Fibroblast of skin of right biceps (primary cell): Measurements from ENCODE around the gene ATP13A1.
A peak's percentile ranks its signal among the peaks of the same experiment; 100 is the strongest.
"Not testable (repeated sequence)": the region's sequence is repeated elsewhere in the genome, so short reads cannot be mapped to it uniquely, and the experiment has no call there.

Experiments
- DNase-seq: peaks from one replicate; pipeline ENCODE4 v3.0.0-alpha.2; 2013

The ATP13A1 gene

DNA sequence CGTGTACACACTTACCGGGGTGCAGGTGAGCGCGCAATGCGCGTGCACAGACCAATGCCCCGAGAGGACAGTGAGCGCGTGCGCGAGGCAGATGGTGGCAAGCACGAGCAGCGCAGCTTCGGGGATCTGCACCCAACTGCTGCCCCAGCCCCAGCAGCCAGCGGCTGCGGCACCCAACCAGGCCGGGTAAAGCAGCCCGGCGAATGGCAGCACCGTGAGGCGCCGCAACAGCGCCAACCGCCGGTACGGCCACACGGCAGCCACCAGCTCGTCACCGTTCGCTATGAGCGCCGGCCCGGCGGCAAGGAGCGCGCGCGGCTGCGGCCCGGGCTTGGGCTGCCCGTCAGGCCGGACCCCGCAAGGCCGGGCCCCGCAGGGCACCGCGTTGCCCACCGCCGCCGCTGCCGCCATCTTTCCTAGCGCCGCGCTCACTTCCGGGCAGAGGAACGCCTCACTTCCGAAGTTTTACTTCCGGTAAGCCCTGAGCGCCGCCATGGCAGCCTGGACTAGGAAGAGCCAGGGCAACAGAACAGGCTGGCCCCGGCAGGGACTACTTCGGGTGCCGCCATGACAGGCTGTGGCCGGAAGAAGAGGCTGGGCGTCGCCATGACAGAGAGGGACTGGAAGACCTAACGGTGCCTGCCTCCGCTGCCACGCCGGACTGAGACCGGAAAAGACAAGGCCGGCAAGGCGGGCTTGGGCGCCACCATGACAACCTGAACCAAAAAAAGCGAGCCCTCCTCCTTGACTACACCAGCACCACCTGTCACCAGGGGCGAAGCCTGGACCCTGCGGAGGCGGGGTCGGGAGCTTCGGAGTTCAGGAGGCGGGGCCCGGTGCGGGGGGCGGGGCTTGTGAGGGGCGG, at the start of gene ATP13A1:
TSS of gene ATP13A1 (minus strand) at position 421 of the 865 bp plus-strand sequence. CDS start at position 411, 10 bp downstream.
- DNase-seq, result peak; percentile 97

DNA sequence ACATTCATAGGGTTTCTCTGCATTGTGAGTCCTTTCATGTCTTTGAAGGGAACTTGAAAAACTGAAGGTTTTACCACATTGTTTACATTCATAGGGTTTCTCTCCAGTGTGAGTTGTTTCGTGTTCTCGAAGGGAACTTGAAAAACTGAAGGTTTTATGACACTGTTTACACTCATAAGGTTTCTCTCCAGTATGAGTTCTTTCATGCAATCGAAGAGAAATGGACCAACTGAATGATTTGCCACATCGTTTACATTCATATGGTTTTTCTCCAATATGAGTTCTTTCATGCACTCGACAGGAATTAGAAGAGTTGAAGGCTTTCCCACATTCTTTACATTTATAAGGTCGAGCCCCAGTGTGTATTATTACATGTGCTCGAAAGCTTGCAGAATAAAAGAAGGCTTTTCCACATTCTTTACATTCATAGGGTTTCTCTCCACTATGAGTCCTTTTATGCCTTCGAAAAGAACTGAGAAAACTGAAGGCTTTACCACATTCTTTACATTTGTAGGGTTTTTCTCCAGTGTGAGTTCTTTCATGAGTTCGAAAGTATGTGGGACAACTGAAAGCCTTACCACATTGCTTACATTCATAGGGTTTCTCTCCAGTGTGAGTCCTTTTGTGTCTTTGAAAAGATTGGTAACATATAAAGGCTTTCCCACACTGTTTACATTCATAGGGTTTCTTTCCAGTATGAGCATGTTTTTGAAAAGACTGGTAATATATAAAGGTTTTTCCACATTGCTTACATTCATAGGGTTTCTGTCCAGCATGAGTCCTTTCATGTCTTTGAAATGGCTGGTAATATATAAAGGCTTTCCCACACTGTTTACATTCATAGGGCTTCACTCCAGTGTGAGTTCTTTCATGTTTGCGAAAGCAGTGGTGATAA, 48.7 kb upstream of the ATP13A1 start:
- no peak for DNase-seq

DNA sequence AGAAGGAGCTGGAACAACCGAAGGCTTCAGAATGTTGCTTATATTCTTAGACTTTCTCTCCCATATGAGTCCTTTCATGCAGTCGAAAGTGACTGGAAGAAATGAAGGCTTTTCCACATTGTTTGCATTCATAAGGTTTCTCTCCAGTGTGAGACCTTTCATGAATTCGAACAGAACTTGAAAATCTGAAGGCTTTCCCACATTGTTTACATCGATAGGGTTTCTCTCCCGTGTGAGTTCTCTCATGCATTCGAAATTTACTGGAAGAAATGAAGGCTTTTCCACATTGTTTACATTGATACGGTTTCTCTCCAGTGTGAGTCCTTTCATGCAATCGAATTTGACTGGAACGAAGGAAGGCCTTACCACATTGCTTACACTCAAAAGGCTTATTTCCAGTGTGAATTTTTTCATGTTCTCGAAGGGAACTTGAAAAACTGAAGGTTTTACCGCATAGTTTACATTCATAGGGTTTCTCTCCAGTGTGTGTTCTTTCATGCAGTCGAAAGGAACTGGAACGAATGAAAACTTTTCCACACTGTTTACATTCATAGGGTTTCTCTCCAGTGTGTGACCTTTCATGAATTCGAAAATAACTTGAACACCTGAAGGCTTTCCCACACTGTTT, 47.9 kb upstream of the ATP13A1 start:
- no peak for DNase-seq

DNA sequence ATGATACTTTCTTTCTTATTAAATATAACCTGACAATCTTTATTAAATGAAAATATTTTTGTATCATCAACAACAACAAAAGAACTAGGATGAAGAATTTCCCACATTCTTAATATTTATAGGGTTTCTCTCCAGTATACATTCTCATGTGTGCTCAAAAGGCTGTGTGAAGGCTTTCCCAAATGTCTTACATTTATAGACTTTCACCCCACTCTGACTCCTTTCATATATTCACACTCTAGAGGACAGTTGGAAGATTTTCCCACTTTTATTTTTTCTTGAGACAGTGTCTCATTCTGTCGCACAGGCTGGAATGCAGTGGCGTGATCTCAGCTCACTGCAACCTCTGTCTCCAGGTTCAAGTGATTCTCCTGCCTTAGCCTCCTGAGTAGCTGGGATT, 47.0 kb upstream of the ATP13A1 start:
- DNase-seq, result no peak

DNA sequence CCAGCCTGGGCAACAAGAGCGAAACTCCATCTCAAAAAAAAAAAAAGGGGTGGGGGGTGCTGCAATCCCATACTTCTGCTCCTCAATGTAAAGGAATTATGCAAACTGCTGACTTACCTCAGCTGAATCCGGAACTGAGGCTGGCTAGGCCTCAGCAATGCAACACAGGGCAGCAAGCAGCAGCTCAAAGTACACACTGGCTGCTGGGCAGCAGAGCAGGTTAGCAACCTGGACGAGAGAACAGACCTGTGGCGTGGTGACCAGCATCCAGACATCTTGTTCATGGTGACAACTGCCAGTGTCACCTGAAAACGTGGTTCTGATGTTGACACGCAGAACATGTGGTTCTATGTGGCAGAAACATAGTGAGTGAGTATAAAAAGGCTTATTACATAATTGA, 41.4 kb upstream of the ATP13A1 start:
- no peak for DNase-seq

DNA sequence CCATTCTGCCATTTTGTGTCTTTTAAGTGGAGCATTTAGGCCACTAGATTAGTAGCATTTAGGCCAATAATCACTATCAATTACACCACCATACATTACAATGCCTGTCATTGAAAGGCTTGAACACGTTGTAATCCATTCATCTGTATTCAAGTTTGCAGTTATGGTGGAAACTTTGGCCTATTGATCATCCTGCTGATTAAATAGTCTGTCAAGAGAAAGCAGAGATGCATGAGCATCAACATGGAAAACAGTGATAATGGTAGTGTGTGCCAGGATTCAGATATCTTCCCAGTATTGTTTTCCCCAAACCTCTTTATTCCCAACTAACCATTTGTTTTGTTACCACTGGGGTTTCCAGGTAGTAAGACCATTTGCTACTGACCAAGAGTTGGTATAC, 37.0 kb upstream of the ATP13A1 start:
- not testable (repeated sequence) for DNase-seq

DNA sequence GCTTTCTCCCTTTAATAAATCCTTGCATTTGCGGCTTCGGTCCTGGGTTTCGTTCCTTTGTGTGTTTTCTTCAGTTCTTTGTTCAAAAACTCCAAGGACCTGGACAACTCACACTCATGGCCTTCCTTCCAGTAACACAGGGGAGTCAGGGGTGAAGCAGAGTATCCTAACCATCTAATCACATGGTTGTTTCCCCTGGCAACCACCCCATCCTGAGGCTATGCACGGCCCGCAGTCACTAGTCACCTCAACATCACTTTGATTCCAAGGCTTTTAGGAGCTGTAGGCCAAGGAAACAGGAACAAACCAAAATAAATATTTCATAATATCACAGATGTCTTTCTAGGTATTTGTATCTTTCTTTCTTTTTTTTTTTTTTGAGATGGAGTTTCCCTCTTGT, 34.1 kb upstream of the ATP13A1 start:
- DNase-seq, result no peak

DNA sequence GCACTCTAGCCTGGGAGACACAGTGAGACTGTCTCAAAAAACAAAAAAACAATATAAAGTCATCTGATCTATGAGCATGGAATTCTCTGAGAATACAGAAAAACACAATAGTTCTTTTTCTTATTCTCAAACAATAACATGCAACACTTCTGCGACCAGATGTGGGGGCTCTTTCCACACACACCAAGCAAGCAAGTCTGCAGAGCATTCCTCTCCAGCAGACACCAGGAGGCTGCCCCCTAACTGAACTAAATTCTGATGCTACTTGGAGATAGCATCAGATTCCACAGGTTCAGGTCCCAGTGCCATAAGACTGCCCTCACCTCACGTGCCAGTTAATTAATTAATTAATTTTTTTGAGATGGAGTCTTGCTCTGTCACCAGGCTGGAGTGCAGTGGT, 32.9 kb upstream of the ATP13A1 start:
- DNase-seq, result no peak

DNA sequence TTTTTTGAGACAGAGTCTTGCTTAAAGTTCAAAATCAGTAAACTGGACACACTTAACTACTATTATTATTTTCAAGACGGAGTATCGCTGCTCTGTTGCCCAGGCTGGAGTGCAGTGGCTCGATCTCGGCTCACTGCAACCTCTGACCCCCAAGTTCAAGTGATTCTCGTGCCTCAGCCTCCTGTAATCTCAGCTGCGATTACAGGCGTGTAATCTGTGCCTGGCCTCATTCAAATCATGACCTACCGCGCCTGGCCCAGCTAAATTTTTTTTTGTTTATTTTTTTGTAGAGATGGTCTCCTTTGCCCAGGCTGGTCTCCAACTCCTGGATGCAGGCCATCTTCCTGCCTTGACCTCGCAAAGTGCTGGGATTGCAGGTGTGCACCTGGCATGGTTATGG, 28.2 kb upstream of the ATP13A1 start:
- no peak for DNase-seq

DNA sequence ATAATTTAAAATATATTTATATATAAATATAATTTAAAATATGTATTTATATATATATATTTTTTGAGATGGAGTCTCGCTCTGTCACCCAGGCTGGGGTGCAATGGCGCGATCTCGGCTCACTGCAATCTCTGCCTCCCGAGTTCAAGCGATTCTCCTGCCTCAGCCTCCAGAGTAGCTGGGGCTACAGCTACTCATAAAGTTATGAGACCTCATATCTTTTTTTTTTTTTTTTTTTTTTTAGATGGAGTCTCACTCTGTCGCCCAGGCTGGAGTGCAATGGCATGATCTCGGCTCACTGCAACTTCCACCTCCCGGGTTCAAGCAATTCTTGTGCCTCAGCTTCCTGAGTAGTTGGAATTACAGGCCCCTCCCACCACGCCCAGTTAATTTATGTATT, 25.5 kb upstream of the ATP13A1 start:
- DNase-seq, result not testable (repeated sequence)

DNA sequence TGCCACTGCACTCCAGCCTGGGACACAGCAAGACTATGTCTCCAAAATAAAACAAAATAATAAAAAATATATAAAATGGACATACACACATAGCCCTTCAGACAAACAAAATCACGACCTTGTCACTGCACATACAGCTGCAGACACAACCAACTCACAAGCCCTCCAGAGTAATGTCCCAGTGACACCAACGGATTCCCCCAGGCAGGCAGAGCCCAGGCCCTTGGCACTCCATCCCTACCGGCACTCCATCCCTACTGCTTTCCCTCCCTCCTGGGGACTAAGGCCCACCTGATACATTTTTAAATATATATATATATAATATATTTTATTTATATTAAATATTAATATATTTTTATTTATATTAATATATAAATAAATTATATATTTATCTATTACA, 23.6 kb upstream of the ATP13A1 start:
- DNase-seq, result no peak

DNA sequence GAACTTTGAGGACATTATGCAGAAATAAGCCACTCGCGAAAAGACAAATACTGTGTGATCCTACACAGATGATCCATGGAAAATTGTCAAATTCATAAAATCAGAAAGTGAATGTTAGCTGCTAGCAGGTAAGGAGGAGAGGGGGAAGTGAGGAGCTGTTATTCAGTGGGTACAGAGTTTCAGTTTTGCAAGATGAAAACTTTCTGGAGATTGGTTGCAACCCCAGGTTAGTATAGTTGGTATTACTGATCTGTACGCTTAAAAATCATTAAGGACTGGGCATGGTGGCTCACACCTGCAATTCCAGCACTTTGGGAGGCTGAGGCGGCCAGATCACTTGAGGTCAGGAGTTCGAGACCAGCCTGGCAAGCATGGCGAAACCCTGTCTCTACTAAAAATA, 23.1 kb upstream of the ATP13A1 start:
- DNase-seq, result no peak

DNA sequence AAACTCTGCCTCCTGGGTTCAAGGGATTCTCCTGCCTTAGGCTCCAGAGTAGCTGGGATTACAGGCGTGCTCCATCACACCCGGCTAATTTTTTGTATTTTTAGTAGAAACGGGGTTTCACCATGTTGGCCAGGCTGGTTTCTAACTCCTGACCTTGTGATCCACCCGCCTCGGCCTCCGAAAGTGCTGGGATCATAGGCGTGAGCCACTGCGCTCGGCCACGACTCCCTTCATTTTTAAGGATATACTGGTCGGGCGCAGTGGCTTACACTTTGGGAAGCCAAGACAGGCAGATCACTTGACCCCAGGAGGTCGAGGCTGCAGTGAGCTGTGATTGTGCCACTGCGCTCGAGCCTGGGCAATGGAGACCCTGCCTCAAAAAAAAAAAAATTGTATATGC, 22.6 kb upstream of the ATP13A1 start:
- DNase-seq, result not testable (repeated sequence)

DNA sequence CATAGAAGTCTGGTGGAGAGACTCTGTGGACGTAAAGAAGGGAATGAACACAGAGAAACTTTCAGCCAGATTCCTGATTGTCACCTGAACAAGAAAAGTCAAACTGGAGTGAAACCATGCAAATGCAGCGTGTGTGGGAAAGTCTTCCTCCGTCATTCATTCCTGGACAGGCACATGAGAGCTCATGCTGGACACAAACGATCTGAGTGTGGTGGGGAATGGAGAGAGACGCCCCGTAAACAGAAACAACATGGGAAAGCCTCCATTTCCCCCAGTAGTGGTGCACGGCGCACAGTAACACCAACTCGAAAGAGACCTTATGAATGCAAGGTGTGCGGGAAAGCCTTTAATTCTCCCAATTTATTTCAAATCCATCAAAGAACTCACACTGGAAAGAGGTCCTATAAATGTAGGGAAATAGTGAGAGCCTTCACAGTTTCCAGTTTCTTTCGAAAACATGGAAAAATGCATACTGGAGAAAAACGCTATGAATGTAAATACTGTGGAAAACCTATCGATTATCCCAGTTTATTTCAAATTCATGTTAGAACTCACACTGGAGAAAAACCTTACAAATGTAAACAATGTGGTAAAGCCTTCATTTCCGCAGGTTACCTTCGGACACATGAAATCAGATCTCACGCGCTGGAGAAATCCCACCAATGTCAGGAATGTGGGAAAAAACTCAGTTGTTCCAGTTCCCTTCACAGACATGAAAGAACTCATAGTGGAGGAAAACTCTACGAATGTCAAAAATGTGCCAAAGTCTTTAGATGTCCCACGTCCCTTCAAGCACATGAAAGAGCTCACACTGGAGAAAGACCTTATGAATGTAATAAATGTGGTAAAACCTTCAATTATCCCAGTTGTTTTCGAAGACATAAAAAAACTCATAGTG, 15.9 kb upstream of the ATP13A1 start:
- no peak for DNase-seq

DNA sequence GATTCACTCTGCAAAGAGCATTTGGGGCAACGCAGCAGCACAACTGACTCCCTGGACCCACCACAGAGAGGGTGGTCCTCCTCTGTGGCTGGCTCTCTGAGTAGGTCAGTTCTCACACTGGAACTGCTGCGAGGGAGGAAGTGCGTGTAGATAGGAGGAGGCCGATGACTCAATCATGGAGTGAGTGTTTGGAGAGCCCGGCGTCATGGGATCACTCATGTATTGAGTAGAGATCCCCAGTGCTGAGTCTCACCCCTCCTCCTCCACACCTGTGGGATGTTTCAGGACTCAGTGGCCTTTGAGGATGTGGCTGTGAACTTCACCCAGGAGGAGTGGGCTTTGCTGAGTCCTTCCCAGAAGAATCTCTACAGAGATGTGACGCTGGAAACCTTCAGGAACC, 14.1 kb upstream of the ATP13A1 start:
- DNase-seq, result no peak

DNA sequence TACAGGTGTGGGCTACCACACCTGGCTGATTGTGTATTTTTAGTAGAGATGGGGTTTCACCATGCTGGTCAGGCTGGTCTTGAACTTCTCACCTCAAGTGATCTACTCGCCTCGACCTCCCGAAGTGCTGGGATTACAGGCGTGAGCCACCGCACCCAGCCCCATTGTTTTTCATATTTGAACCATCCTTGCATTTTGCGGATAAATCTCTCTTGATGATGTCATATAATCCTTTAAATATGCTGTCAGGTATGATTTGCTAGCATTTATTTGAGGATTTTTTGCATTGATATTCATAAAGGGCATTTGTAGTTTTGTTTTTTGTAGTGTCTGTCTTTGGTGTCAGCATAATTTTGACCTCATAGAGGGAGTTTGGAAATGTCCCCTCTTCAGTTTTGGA, 10.8 kb upstream of the ATP13A1 start:
- no peak for DNase-seq

DNA sequence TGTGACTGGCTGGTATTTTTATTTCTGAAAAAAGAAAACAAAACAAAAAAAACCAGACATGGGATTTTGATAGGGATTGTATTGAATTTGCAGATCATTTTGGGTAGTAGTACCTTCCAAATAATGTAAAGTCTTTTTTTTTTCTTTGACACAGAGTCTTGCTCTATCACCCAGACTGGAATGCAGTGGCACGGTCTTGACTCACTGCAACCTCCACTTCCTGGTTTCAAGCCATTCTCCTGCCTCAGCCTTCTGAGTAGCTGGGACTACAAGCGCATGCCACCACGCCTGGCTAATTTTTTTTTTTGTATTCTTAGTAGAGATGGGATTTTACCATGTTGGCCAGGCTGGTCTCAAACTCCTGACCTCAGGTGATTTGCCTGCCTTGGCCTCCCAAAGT, 9.3 kb upstream of the ATP13A1 start:
- no peak for DNase-seq

DNA sequence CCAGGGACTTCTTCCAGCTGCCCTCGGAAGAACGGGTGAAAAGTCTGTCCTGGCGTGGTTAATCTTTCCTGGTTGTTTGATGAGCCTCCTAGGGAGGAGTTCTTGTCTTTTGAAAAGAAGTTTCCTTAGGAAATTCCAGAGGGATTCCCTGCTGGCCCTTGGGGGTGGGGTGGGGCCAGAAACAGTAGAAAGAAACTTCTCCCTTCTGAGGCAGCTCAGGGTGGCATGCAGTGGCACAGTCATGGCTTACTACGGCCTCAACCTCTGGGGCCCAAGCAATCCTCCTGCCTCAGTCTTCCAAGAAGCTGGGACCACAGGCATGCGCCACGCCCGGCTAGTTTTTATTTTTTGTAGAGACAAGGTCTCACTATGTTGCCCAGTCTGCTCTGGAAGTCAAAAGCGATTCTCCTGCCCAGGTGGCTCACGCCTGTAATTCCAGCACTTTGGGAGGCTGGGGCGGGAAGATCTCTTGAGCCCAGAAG, 6.6 kb upstream of the ATP13A1 start:
- no peak for DNase-seq

DNA sequence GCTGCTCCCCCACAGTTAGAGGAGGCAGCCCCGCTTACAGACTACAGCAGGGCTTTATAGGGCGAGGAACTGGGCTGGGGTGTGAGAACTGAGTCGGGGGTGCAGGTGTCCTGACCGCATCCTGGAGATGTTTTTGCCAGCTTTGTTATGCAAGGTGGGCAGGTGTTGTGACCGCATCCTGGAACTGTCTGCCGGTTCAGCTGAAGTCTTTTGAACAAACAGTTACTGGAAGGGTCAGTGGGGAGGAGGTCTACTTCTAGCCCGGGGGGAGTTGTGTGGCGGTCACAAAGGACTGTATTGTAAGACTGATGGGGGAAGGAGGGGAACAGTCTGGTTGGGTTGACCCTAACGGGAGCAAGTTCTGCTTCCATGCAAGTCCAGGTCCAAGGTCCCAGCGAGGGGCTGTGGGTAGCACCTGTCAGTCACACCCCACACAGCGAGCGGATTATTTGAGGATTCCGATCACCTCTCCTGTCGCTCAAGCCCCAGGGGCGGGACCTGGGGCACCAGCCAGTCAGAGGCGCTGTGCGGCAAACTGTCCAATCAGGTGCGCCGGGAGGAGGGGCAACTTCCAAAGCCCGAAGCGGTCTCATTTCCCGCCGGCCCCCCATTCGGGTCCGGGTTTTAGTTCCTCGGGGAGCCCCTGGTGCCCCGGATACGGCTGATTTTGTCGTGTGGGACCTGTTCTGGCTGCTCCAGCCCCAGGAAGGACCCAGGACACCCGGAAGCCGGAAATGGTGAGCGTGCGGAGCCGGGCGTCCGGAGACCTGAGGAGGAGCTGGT, 4.9 kb upstream of the ATP13A1 start, which contains the start of gene ZNF101:
TSS of gene ZNF101 (plus strand) at position 610 of the 783 bp plus-strand sequence. CDS start at position 735, 125 bp downstream.
- DNase-seq, result peak; percentile 91

DNA sequence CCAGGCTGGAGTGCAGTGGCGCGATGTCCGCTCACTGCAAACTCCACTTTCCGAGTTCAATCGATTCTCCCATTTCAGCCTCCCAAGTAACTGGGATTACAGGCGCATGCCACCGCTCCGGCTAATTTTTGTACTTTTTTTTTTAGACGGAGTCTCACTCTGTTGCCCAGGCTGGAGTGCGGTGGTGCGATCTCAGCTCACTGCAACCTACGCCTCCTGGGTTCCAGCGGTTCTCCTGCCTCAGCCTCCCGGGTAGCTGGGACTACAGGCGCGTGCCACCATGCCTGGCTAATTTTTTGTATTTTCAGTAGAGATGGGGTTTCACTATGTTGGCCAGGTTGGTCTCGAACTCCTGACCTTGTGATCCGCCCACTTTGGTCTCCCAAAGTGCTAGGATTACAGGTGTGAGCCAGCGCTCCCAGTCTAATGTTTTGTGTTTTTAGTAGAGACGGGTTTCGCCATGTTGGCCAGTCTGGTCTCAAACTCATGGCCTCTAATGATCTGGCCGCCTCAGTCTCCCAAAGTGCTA, 2.0 kb upstream of the ATP13A1 start:
- DNase-seq, result not testable (repeated sequence)

DNA sequence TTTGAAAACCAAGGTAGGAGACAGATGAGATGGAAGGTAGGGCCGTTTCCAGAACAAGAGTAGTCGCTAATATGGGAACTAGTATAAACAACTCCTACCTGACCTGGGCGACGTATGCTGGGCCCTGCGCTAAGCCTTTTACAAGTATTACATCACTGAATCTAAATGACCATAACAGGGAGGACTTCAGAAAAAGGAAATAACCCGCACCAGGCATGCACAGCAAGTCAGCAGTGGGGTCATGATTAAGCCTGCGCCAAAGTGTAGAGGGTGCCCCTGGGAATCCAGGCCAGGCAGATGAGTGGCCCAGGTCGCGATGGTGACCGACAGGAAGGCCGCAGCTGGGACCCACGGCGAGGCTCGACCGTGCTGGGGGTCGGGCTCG, 613 bp downstream of the ATP13A1 start:
- no peak for DNase-seq
